H1 (cell line): ENCODE results near the gene MAFG. TPM values are rescaled to one million over a fixed set of nuclear protein-coding genes. Genes with fewer than 3 reads are reported as not detected.

ENCODE experiments used
- CTCF ChIA-PET: fragments of 300-600 bp; sonication (Branson Sonifier 250); formaldehyde crosslinking; loops from one replicate; lab custom pipeline; 2021; ENCODE audit not compliant: partially characterized antibody; lab: Charles Lee
- POLR2A ChIA-PET: fragments of 300-600 bp; sonication (Branson Sonifier 250); formaldehyde crosslinking; loops from one replicate; lab custom pipeline; 2021; ENCODE audit warnings: inconsistent platforms; ENCODE audit not compliant: partially characterized antibody; lab: Charles Lee
- DNase-seq, 2 experiments: peaks; one replicate each; pipeline versions ENCODE4 v3.0.0 to v3.0.0-alpha.2; 2010 to 2022; ENCODE audit warnings: low spot score in 2 of 2, low read depth in 1 of 2, mixed read lengths in 1 of 2
- FAIRE-seq: peaks from 2 replicates; lab custom pipeline; 2011; peaks lifted over from hg19 to GRCh38; lab: Jason Lieb, UNC
- H2AFZ ChIP-seq: 2 replicates; pipeline ENCODE4 v1.8.1; 2012; ENCODE audit warnings: low read length, inconsistent platforms
- H2AK5ac ChIP-seq: 2 replicates; pipeline ENCODE4 v1.6.1; 2013; ENCODE audit warnings: low read depth, low read length
- H2BK120ac ChIP-seq: replicated peaks from 2 replicates; pipeline ENCODE3; 2013; ENCODE audit warnings: low read depth, low read length, inconsistent platforms
- H2BK12ac ChIP-seq: 2 replicates; pipeline ENCODE4 v1.6.1; 2013; ENCODE audit warnings: low read depth, low read length
- H2BK15ac ChIP-seq: 2 replicates; pipeline ENCODE4 v1.6.1; 2013; ENCODE audit warnings: low read length
- H2BK20ac ChIP-seq: 2 replicates; pipeline ENCODE4 v1.6.1; 2013; ENCODE audit warnings: low read length
- H2BK5ac ChIP-seq: 2 replicates; pipeline ENCODE4 v1.6.1; 2013; ENCODE audit warnings: low read depth, low read length
- H3K14ac ChIP-seq: 2 replicates; pipeline ENCODE4 v1.6.1; 2013; ENCODE audit warnings: inconsistent platforms; ENCODE audit not compliant: insufficient read length
- H3K18ac ChIP-seq: 2 replicates; pipeline ENCODE4 v1.6.1; 2013; ENCODE audit warnings: low read length; ENCODE audit errors: extremely low read depth
- H3K23ac ChIP-seq: 2 replicates; pipeline ENCODE4 v1.6.1; 2013; ENCODE audit warnings: inconsistent platforms; ENCODE audit not compliant: insufficient read length
- H3K23me2 ChIP-seq: 2 replicates; pipeline ENCODE4 v1.6.1; 2013; ENCODE audit warnings: low read depth, low read length
- H3K27ac ChIP-seq: 2 replicates; pipeline ENCODE4 v1.6.1; 2011; ENCODE audit warnings: low read depth, low read length, inconsistent platforms
- H3K27me3 ChIP-seq, 4 experiments: replicated peaks in 1 of 4; 1 replicate in 1 of 4; 2 replicates in 3 of 4; pipeline versions ENCODE4 v1.6.1 to v1.8.1; 2011 to 2013; ENCODE audit warnings: low read length in 3 of 4, mild to moderate bottlenecking in 3 of 4, inconsistent platforms in 2 of 4, mixed read lengths in 2 of 4, moderate library complexity in 1 of 4; ENCODE audit not compliant: control insufficient read depth in 3 of 4, insufficient read depth in 3 of 4; ENCODE audit errors: extremely low read depth in 1 of 4
- H3K36me3 ChIP-seq, 4 experiments: 2 replicates each; pipeline versions ENCODE4 v1.6.1 to v1.8.1; 2011 to 2013; ENCODE audit warnings: mild to moderate bottlenecking in 4 of 4, low read length in 3 of 4, moderate library complexity in 2 of 4, control low read depth in 1 of 4, inconsistent platforms in 1 of 4; ENCODE audit not compliant: insufficient read depth in 4 of 4, control insufficient read depth in 2 of 4
- H3K4ac ChIP-seq: replicated peaks from 2 replicates; pipeline ENCODE3; 2013; ENCODE audit warnings: low read length, low read depth, mixed read lengths, inconsistent platforms; ENCODE audit not compliant: insufficient read length
- H3K4me1 ChIP-seq, 4 experiments: replicated peaks in 1 of 4; 1 replicate in 1 of 4; 2 replicates in 3 of 4; pipeline versions ENCODE4 v1.6.1 to v1.8.1; 2011 to 2013; ENCODE audit warnings: low read length in 3 of 4, inconsistent platforms in 2 of 4, mixed read lengths in 1 of 4; ENCODE audit not compliant: insufficient read depth in 4 of 4, control insufficient read depth in 3 of 4
- H3K4me2 ChIP-seq, 2 experiments: 2 replicates each; pipeline versions ENCODE4 v1.6.1 to v1.8.1; 2011 to 2013; ENCODE audit warnings: low read depth in 2 of 2, low read length in 2 of 2, control low read depth in 1 of 2, inconsistent platforms in 1 of 2, mild to moderate bottlenecking in 1 of 2; ENCODE audit not compliant: insufficient read depth in 1 of 2
- H3K4me3 ChIP-seq, 4 experiments: fragments of 200-600, 300-600 bp in 1 of 4; sonication (generic), shearing (Covaris generic), sonication (Bioruptor Twin) in 1 of 4; 2 replicates each; pipeline versions ENCODE4 v1.5.1 to v1.8.1; 2011 to 2016; ENCODE audit warnings: low read length in 4 of 4, low read depth in 3 of 4, control low read depth in 2 of 4, inconsistent platforms in 2 of 4, mild to moderate bottlenecking in 2 of 4, mixed read lengths in 1 of 4, moderate library complexity in 1 of 4; ENCODE audit not compliant: insufficient read depth in 2 of 4; ENCODE audit errors: extremely low read depth in 1 of 4
- H3K56ac ChIP-seq: replicated peaks from 2 replicates; pipeline ENCODE3; 2013; ENCODE audit warnings: low read depth, mild to moderate bottlenecking, mixed read lengths, low read length, inconsistent platforms; ENCODE audit not compliant: insufficient read length
- H3K79me1 ChIP-seq: 2 replicates; pipeline ENCODE4 v1.6.1; 2013; ENCODE audit warnings: low read depth, low read length, control low read depth
- H3K79me2 ChIP-seq, 2 experiments: 2 replicates each; pipeline versions ENCODE4 v1.6.1 to v1.8.1; 2012 to 2013; ENCODE audit warnings: low read length in 2 of 2, mild to moderate bottlenecking in 2 of 2, inconsistent platforms in 1 of 2; ENCODE audit not compliant: insufficient read depth in 2 of 2, control insufficient read depth in 1 of 2
- H3K9ac ChIP-seq, 4 experiments: replicated peaks in 1 of 4; 1 replicate in 1 of 4; 2 replicates in 3 of 4; pipeline versions ENCODE4 v1.6.1 to v1.8.1; 2011 to 2013; ENCODE audit warnings: low read depth in 3 of 4, low read length in 3 of 4, control low read depth in 2 of 4, mild to moderate bottlenecking in 2 of 4, moderate library complexity in 2 of 4, inconsistent platforms in 1 of 4; ENCODE audit errors: extremely low read depth in 1 of 4
- H3K9me3 ChIP-seq, 2 experiments: 2 replicates each; pipeline versions ENCODE4 v1.6.1 to v1.8.1; 2012 to 2013; ENCODE audit warnings: mild to moderate bottlenecking in 2 of 2, moderate library complexity in 2 of 2, control low read depth in 1 of 2, inconsistent platforms in 1 of 2, low read depth in 1 of 2, low read length in 1 of 2, mixed read lengths in 1 of 2; ENCODE audit not compliant: insufficient read depth in 2 of 2
- H4K20me1 ChIP-seq, 2 experiments: replicated peaks in 1 of 2; 2 replicates each; pipeline versions ENCODE3 to v1.8.1; 2011 to 2013; ENCODE audit warnings: inconsistent platforms in 2 of 2, low read length in 2 of 2, mild to moderate bottlenecking in 1 of 2; ENCODE audit not compliant: insufficient read depth in 2 of 2, control insufficient read depth in 1 of 2
- H4K5ac ChIP-seq: 2 replicates; pipeline ENCODE4 v1.6.1; 2013; ENCODE audit warnings: low read length, low read depth, mixed read lengths, inconsistent platforms; ENCODE audit not compliant: insufficient read length
- H4K8ac ChIP-seq: 2 replicates; pipeline ENCODE4 v1.8.0; 2013; ENCODE audit warnings: mild to moderate bottlenecking, moderate library complexity, low read length, inconsistent platforms; ENCODE audit not compliant: insufficient read depth; ENCODE audit errors: extremely low read depth
- H4K91ac ChIP-seq: replicated peaks from 2 replicates; pipeline ENCODE3; 2013; ENCODE audit warnings: low read length, mixed read lengths, inconsistent platforms; ENCODE audit not compliant: insufficient read length
- MAFK ChIP-seq: IDR thresholded peaks from 2 replicates; pipeline ENCODE4 v1.6.1; 2012; ENCODE audit warnings: low read depth, mild to moderate bottlenecking, improper control_type of control experiment, low read length
- POLR2A ChIP-seq, 2 experiments: IDR thresholded peaks; 1 replicate in 1 of 2; 2 replicates in 1 of 2; pipeline ENCODE4 v1.6.1; 2011; ENCODE audit warnings: low read depth in 2 of 2, low read length in 2 of 2, mild to moderate bottlenecking in 2 of 2; ENCODE audit errors: control extremely low read depth in 1 of 2
- SIX5 ChIP-seq: IDR thresholded peaks from 2 replicates; pipeline ENCODE4 v1.6.1; 2011; ENCODE audit warnings: mild to moderate bottlenecking, low read depth, low read length
- TBP ChIP-seq: IDR thresholded peaks from 2 replicates; pipeline ENCODE4 v1.6.1; 2011; ENCODE audit warnings: low read depth, low read length, improper control_type of control experiment
- WGBS, 2 experiments: shearing (Covaris generic) in 1 of 2; methylation state at CpG; one replicate each; pipeline versions ENCODE4 v1.1.6 to v1.1.7; 2013 to 2015; ENCODE audit warnings: low lambda C conversion rate in 2 of 2, mixed read lengths in 2 of 2, inconsistent platforms in 1 of 2, low coverage in 1 of 2, missing lambda C conversion rate in 1 of 2; ENCODE audit not compliant: insufficient replicate concordance in 2 of 2, insufficient coverage in 1 of 2, insufficient read length in 1 of 2; ENCODE audit errors: extremely low coverage in 1 of 2, missing lambda C conversion rate in 1 of 2; 5-methylcytosine and 5-hydroxymethylcytosine counted together
- polyA plus RNA-seq, 7 experiments: library from polyadenylated mRNA; depleted of rRNA in 3 of 7; stranded (reverse) in 5 of 7; unstranded in 2 of 7; fragments of >200 nt in 5 of 7; fragments of 200-250 nt in 2 of 7; gene quantifications; 1 replicate in 5 of 7; 2 replicates in 1 of 7; 4 replicates in 1 of 7; pipeline versions ENCODE4 v1.2.1 to v1.2.3, GENCODE V29; 2011 to 2013; ENCODE audit warnings: missing spikeins in 2 of 7, mixed read lengths in 2 of 7
- total RNA-seq: library from RNA; stranded (reverse); fragmentation: NEBNext Ultra II Directional; extraction: Animal tissue kit (Norgen Biotek cat#: 25700); gene quantifications from 2 replicates; pipeline ENCODE4 v1.2.1, GENCODE V29; 2021

MAFG gene
- total and polyA plus RNA-seq, 2 of the 8 experiments (the other 6 are each of a cell fraction or from before 2014, with no cell fraction given) = 25.5 to 26.9 TPM

DNA sequence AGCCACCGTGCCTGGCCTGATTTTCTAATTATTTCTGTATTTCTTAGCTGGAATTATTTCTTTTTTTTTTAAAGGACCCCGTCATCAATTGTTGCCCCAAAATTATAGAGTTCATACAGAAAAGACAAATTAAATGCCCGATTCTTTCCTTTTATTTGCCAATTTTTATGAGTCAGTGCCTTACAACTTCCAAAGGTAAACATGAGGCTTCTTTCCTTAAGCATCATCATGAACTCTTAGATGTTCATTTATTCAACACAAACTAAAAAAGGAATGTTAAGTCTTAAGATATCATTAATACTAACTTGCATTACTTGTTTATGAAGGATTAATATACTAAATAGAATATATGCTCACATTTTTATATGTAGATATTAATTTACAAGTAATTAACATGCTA lies 49.2 kb downstream of the MAFG start:
- Histone ChIP-seq H3K56ac (no peak overlapping the region), H3K23ac (no peak overlapping the region), H2BK20ac (no peak overlapping the region), H3K9ac (no peak overlapping the region), H3K4me2 (no peak overlapping the region), H3K27ac (no peak overlapping the region), H2AFZ (no peak overlapping the region), H3K4ac (no peak overlapping the region), H3K23me2 (no peaks in the 10 kb centered on the region), H3K4me3 (no peak overlapping the region), H3K9me3 (no peaks in the 10 kb centered on the region), H3K14ac (no peak overlapping the region), H3K4me1 (no peaks in the 10 kb centered on the region), H4K5ac (no peak overlapping the region), H2BK15ac (no peak overlapping the region), H3K79me1 (no peaks in the 10 kb centered on the region), H3K27me3 (no peaks in the 10 kb centered on the region), H2BK120ac (no peak overlapping the region), H2AK5ac (no peak overlapping the region), H2BK5ac (no peak overlapping the region), H3K36me3 (peaks cover 4 to 19% (median 6%) of the 10 kb centered on the region in 4 experiments; a peak in 6 of 8 replicates), H2BK12ac (no peak overlapping the region), H4K20me1 (no peaks in the 10 kb centered on the region), H3K79me2 (no peaks in the 10 kb centered on the region), H3K18ac (no peak overlapping the region), H4K8ac (no peak overlapping the region), H4K91ac (no peak overlapping the region)
- ChIA-PET CTCF (interaction anchor here (0.6 kb wide), 1 partner anchor 70 kb away, joined by 3 read pairs; no protein-coding TSS in a partner anchor), POLR2A (interaction anchor here (0.7 to 10.5 kb wide), 4 partner anchors 10 to 857 kb away, joined by 3 to 151 read pairs (median 12); partner anchors contain the start of genes ALYREF, ANAPC11, ARL16 and HGS)
- FAIRE-seq (no peak), DNase-seq (no peak)
- no peak for TF ChIP-seq MAFK
- TF ChIP-seq SIX5 = no peak
- no peak for TF ChIP-seq POLR2A (IDR thresholded peaks at IDR 0.05; ENCODE audit: control extremely low read depth in 1 of 2, low read depth in 2 of 2, low read length in 2 of 2)
- TF ChIP-seq TBP = no peak
- 94% methylated on average over 3 of the region's 3 CpGs; no CpG with 5 or more reads in 1 of the 2 experiments for WGBS, 2 experiments
